DOHH2 (cell line): ENCODE measurements around the gene ALPG.
"Not testable (repeated sequence)": the region's sequence is repeated elsewhere in the genome, so short reads cannot be mapped to it uniquely, and the experiment has no call there.

Source experiments
- H3F3A ChIP-seq: fragments of 200-600 bp; sonication (generic), shearing (Covaris generic); 2 replicates; pipeline ENCODE4 v1.6.0; 2016; ENCODE audit warnings: antibody characterized with exemption, mild to moderate bottlenecking; ENCODE audit not compliant: control insufficient read depth, insufficient read depth
- H3K27ac ChIP-seq: fragments of 200-600 bp; sonication (generic); 2 replicates; pipeline ENCODE4 v1.5.1; 2014; ENCODE audit warnings: low read depth, mild to moderate bottlenecking, low read length, moderate library complexity
- H3K27me3 ChIP-seq: fragments of 200-600 bp; sonication (generic); 2 replicates; pipeline ENCODE4 v1.6.1; 2014; ENCODE audit warnings: mild to moderate bottlenecking, low read length, mixed read lengths; ENCODE audit not compliant: control insufficient read depth
- H3K36me3 ChIP-seq: fragments of 200-600 bp; sonication (generic); 2 replicates; pipeline ENCODE4 v1.6.1; 2014; ENCODE audit warnings: mild to moderate bottlenecking, low read length, moderate library complexity, mixed read lengths; ENCODE audit not compliant: control insufficient read depth
- H3K4me1 ChIP-seq: fragments of 200-600 bp; sonication (generic); 2 replicates; pipeline ENCODE4 v1.6.1; 2014; ENCODE audit warnings: mild to moderate bottlenecking, low read length, mixed read lengths; ENCODE audit not compliant: control insufficient read depth
- H3K4me2 ChIP-seq: fragments of 200-600 bp; sonication (generic); 2 replicates; pipeline ENCODE4 v1.6.0; 2014; ENCODE audit warnings: mild to moderate bottlenecking, low read length, moderate library complexity
- H3K4me3 ChIP-seq: fragments of 200-600 bp; sonication (generic); 2 replicates; pipeline ENCODE4 v1.5.1; 2014; ENCODE audit warnings: mild to moderate bottlenecking, low read length, mixed read lengths
- H3K79me2 ChIP-seq: fragments of 200-600 bp; sonication (generic); 2 replicates; pipeline ENCODE4 v1.6.1; 2014; ENCODE audit warnings: mild to moderate bottlenecking, low read length, mixed read lengths; ENCODE audit not compliant: control insufficient read depth
- H3K9me2 ChIP-seq: fragments of 200-600 bp; sonication (generic); replicated peaks from 2 replicates; pipeline ENCODE4 v1.6.1; 2014; ENCODE audit warnings: mild to moderate bottlenecking, low read length, mixed read lengths; ENCODE audit not compliant: control insufficient read depth
- H3K9me3 ChIP-seq: fragments of 200-600 bp; sonication (generic); 2 replicates; pipeline ENCODE4 v1.6.1; 2014; ENCODE audit warnings: antibody characterized with exemption, low read length, mixed read lengths; ENCODE audit not compliant: control insufficient read depth, insufficient read depth
- H4K20me1 ChIP-seq: fragments of 200-600 bp; sonication (generic); 2 replicates; pipeline ENCODE4 v1.6.0; 2014; ENCODE audit warnings: low read depth, mild to moderate bottlenecking, antibody characterized with exemption, low read length, moderate library complexity; ENCODE audit not compliant: control insufficient read depth, insufficient read depth
- CTCF ChIP-seq: fragments of 200-600 bp; sonication (generic); IDR thresholded peaks from one replicate; pipeline ENCODE4 v1.5.1; 2014; ENCODE audit warnings: antibody characterized with exemption, mild to moderate bottlenecking, low read depth, low read length; ENCODE audit not compliant: poor library complexity, severe bottlenecking
- EZH2phosphoT487 ChIP-seq: fragments of 200-600 bp; sonication (generic); IDR thresholded peaks from 2 replicates; pipeline ENCODE4 v1.6.1; 2017; ENCODE audit warnings: borderline replicate concordance, mild to moderate bottlenecking, antibody characterized with exemption, low read length, moderate library complexity, mixed read lengths

Gene ALPG

GRCh38 chr2:232421189-232421785 lies 14.6 kb downstream of the ALPG start:
- no peak overlapping the region for H3K27ac ChIP-seq
- H3K79me2 ChIP-seq: no peaks in the 10 kb centered on the region
- H3K27me3 ChIP-seq: peaks cover 6% of the 10 kb centered on the region
- no peaks in the 10 kb centered on the region for H4K20me1 ChIP-seq
- H3K36me3 ChIP-seq: no peaks in the 10 kb centered on the region
- H3K4me2 ChIP-seq: peak overlapping the region; percentile 47
- 0 out of 2 replicates have a peak overlapping the region, but pooled peaks have one; percentile 30 for H3K4me3 ChIP-seq
- TF ChIP-seq EZH2phosphoT487 (no peak), CTCF (no peak)
- peaks cover 17% of the 10 kb centered on the region for H3K4me1 ChIP-seq
- no peaks in the 10 kb centered on the region for H3F3A ChIP-seq
- no peaks in the 10 kb centered on the region for H3K9me3 ChIP-seq
- H3K9me2 ChIP-seq: no peaks in the 10 kb centered on the region

- Histone ChIP-seq H4K20me1 (no peaks in the 10 kb centered on the region), H3K4me3 (no peak overlapping the region), H3K27ac (no peak overlapping the region), H3K4me2 (no peak overlapping the region), H3K9me2 (no peaks in the 10 kb centered on the region), H3K79me2 (no peaks in the 10 kb centered on the region), H3K27me3 (peaks cover 6% of the 10 kb centered on the region), H3K36me3 (no peaks in the 10 kb centered on the region), H3K9me3 (no peaks in the 10 kb centered on the region), H3K4me1 (peaks cover 17% of the 10 kb centered on the region), H3F3A (no peaks in the 10 kb centered on the region)
- no peak for TF ChIP-seq CTCF
- no peak for TF ChIP-seq EZH2phosphoT487
Observed at GRCh38 chr2:232422051-232422450, 15.4 kb downstream of the ALPG start.

DNA sequence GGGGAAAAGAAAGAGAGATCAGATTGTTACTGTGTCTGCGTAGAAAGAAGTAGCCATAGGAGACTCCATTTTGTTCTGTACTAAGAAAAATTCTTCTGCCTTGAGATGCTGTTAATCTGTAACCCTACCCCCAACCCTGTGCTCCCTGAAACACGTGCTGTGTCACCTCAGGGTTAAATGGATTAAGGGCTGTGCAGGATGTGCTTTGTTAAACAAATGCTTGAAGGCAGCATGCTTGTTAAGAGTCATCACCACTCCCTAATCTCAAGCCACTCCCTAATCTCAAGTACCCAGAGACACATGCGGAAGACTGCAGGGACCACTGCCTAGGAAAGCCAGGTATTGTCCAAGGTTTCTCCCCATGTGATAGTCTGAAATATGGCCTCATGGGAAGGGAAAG lies 16.4 kb downstream of the ALPG start:
- H3K27me3 ChIP-seq, H3K79me2 ChIP-seq, H3K27ac ChIP-seq, H4K20me1 ChIP-seq, H3K9me3 ChIP-seq, H3F3A ChIP-seq, H3K9me2 ChIP-seq, H3K36me3 ChIP-seq: not testable (repeated sequence)
- 0 out of 2 replicates have a peak overlapping the region, but pooled peaks have one; percentile 17 for H3K4me3 ChIP-seq
- peak overlapping the region; percentile 36 for H3K4me2 ChIP-seq
- H3K4me1 ChIP-seq: peaks cover 17% of the 10 kb centered on the region

DNA sequence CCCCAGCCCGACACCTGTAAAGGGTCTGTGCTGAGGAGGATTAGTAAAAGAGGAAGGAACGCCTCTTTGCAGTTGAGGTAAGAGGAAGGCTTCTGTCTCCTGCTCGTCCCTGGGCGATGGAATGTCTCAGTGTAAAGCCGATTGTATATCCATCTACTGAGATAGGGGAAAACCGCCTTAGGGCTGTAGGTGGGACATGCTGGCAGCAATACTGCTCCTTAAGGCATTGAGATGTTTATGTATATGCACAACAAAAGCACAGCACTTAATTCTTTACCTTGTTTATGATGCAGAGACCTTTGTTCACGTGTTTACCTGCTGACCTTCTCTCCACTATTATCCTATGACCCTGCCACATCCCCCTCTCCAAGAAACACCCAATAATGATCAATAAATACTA lies 16.8 kb downstream of the ALPG start:
- Histone ChIP-seq H3K4me2 (peak overlapping the region; percentile 36), H3K4me1 (peaks cover 17% of the 10 kb centered on the region), H3K4me3 (0 out of 2 replicates have a peak overlapping the region, but pooled peaks have one; percentile 17)
- not testable (repeated sequence) for H3F3A ChIP-seq, H4K20me1 ChIP-seq, H3K36me3 ChIP-seq, H3K9me3 ChIP-seq, H3K9me2 ChIP-seq, H3K27me3 ChIP-seq, H3K27ac ChIP-seq, H3K79me2 ChIP-seq
